Thyroid gland (tissue), 4 donors: ENCODE results near the gene CHAF1A.

ENCODE experiments used
- POLR2A ChIP-seq, 2 donors: fragments of 450-650 bp; IDR thresholded peaks; one replicate each; pipeline ENCODE4 v1.6.1; 2017; ENCODE audit warnings: antibody characterized with exemption in 2 of 2, mild to moderate bottlenecking in 2 of 2, moderate library complexity in 1 of 2
- TF ChIP-seq, protein P1 (sequence below), 6 experiments: fragments of 200-600 bp in 3 of 6; fragments of 450-650 bp in 3 of 6; sonication (generic) in 3 of 6; IDR thresholded peaks; one replicate each; pipeline ENCODE4 v1.5.1; 2016 to 2019; ENCODE audit warnings: antibody characterized with exemption in 6 of 6, mild to moderate bottlenecking in 2 of 6, inconsistent platforms in 1 of 6, moderate library complexity in 1 of 6

DNA sequence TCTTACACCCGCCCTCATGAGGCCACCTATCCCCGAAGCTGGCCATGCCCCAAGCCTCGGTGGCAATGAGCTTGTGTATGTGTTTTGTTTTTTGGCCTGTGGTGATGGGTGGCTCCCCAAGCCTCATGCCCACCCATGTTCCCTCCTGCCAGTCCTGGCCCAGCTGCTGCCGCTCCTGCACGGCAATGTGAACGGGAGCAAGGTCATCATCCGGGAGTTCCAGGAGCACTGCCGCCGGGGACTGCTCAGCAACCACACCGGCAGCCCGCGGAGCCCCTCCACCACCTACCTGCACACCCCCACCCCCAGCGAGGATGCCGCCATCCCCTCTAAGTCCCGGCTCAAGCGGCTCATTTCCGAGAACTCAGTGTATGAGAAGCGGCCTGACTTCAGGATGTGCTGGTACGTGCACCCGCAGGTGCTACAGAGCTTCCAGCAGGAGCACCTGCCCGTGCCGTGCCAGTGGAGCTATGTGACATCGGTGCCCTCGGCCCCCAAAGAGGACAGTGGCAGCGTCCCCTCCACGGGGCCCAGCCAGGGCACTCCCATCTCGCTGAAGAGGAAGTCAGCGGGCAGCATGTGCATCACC, 30.6 kb downstream of the CHAF1A start:
- TF ChIP-seq POLR2A (IDR thresholded peaks at IDR 0.05): no peak
- TF ChIP-seq, protein P1, sequence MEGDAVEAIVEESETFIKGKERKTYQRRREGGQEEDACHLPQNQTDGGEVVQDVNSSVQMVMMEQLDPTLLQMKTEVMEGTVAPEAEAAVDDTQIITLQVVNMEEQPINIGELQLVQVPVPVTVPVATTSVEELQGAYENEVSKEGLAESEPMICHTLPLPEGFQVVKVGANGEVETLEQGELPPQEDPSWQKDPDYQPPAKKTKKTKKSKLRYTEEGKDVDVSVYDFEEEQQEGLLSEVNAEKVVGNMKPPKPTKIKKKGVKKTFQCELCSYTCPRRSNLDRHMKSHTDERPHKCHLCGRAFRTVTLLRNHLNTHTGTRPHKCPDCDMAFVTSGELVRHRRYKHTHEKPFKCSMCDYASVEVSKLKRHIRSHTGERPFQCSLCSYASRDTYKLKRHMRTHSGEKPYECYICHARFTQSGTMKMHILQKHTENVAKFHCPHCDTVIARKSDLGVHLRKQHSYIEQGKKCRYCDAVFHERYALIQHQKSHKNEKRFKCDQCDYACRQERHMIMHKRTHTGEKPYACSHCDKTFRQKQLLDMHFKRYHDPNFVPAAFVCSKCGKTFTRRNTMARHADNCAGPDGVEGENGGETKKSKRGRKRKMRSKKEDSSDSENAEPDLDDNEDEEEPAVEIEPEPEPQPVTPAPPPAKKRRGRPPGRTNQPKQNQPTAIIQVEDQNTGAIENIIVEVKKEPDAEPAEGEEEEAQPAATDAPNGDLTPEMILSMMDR (IDR thresholded peaks at IDR 0.05): no peak
